GM19023 (cell line): ENCODE measurements around the gene NCF4.

Source experiments
- ATAC-seq: cut with Tn5 transposase; IDR thresholded peaks from one replicate; pipeline ENCODE4 v1.9.1; 2021; ENCODE audit warnings: mild to moderate bottlenecking, moderate library complexity; ENCODE audit not compliant: unreplicated experiment

Gene NCF4

DNA sequence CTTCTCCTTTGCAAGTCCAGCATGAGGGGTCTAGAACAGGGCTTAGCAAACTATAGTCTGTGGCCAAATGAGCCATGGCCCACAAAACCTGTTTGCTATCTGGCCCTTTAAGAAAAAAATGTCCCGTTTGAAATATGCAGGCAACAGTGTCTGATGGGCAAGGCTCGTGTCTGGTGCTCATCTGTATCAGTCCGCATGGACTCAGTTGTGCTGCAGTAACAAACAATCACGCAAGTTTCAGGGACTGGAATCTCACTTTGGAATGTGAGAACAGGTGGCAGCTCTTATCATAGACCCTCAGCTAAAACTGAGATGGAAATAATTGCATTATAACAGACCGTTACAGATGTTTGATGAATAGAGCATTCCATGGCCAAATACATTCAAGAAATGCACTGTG lies 24.9 kb upstream of the NCF4 start:
- ATAC-seq, result no peak

DNA sequence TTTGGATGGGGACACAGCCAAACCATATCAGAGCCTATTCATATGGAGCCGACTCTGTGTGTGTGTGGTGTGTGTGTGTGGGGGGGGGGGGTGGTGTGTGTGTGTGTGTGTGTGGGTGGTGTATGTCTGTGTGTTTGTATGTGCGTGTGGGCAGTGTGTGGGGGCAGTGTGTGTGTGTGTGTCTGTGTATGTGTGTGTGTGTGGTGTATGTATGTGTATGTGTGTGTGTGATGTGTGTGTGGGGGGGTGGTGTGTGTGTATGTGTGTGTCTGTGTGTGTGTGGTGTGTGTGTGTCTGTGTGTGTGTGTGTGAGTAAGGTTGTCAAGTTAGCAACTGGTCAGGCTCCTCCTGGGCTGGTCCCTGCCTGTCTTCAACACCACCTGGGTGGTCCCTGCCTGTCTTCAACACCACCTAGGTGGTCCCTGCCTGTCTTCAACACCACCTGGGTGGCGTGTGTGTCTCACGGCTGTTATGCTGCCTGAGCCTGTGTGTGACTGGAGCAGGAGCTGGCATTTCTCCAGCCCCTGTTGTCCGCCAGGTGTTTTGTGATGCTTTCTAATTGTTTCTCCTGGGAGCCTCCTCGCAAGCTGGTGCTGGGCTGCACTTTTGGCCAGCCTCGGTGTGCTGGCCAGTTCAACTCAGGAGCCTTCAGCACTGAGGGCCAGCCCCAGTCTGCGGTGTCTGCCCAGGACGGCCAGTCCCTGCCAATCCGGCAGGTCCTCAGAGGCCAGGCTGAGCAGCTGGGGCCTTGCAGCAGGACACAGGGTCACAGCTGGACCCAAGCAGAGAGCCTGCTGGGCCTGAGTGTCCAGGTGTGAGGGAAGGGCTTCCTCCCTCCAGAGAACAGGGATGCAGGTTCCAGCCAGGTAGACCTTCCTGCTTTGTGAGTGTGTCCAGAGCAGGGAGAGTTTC lies 22.4 kb upstream of the NCF4 start:
- ATAC-seq, result no peak

DNA sequence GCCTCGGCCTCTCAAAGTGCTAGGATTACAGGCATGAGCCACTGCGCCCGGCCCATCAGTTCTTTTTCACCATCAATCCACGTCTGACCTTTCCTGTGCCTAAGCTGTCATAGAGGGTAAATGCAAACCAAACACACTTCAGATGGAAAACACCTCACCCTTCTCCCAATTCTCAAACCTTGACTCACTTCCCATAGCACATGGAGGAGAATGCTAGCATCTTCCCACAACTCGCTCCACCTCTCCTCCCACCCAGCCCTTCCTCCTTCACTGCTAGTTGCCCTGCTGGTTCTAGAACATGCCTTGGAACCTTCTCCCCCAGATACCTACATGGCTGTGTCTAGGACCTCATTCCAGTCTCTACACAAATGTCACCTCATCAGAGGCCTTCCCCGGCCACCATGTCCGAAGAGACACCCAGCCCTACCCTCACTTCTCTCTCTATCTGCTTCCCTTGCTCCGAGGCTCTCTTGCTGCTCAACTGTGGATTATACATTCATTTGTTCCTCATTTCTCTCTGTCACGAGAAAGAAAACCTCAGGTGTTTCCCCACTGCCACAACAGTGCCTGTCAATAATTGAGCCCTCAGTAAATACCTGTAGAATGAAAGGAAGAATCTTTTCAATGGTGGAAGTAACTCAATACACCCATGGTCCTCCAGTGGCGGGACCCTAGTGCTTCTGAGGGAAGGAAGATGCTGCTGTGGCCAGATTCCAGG lies 21.3 kb upstream of the NCF4 start:
- no peak for ATAC-seq

DNA sequence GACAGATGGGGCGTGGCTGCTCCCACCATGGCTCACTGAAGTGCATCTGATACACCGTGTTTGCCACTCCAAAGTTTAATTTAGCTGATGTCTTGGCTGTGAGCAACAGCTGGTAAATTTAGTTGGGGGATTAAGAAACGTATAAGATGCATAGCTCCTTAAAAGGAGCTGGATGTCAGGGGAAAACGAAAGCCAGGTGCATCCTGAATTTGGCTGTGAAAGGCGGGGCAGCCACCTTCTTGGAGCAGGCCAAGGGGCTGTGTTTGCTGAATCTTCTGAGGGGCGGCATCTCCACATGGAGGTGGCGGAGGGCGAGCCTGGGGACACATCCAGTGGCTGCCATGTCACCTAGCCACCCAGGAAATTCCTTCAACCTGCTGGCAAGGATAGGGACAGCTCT lies 20.7 kb upstream of the NCF4 start:
- no peak for ATAC-seq

DNA sequence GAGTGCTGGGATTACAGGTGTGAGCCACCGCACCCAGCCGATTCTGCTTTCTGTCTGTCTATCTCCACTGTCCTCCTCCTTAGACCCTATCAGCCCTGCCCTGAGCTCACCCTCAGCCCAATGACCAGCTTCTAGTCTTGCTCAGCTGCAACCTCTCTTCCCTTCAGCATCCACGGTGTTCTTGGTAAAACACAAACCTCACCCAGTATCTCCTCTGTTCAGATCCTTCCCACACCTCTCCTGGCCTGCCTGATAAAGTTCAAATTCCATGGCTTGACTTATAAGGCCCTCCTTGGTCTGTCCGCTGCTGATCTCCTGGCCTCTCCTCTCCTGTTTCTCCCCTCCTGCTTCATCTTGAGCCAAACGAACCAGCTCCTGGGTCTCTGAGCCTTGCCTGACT lies 14.5 kb upstream of the NCF4 start:
- no peak for ATAC-seq

DNA sequence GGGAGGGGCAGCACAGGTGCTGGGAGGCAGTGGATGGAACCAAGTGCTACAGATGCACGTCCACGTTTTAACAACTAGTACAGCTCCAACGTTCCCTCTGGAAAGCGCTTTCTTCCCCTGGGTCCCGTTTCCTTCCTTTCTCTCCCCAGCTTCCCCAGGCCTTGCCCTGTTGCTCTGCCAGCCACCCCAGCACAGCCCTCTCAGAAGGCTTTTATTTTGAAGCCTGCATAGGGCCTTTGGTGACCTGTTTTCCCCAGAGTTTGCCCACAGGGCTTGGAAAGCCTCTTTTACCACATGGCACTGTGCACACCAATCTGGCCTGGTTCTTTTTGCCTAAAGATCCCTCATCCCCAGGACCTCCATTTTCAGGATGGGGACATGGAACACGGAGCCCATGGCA lies 13.9 kb upstream of the NCF4 start:
- no peak for ATAC-seq

DNA sequence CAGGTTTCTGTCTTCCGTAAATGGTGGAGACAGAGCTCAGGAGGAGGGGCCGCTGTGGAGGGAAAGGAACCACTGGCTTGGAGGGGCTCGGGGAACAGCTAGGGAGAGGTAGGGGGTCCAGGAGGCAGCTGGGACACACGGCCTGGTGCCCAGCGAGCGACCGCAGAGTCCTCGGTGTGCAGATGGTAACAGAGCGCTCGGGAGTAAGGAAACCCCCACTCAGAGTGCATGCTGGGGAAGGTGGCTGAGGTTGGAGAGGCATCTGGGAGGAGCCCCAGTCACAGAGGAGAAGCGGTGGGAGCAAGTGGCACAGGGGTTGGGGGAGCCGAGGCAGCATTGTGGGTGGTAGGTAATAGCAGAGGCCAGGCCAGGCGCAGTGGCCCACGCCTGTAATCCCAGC lies 10.8 kb upstream of the NCF4 start:
- no peak for ATAC-seq

DNA sequence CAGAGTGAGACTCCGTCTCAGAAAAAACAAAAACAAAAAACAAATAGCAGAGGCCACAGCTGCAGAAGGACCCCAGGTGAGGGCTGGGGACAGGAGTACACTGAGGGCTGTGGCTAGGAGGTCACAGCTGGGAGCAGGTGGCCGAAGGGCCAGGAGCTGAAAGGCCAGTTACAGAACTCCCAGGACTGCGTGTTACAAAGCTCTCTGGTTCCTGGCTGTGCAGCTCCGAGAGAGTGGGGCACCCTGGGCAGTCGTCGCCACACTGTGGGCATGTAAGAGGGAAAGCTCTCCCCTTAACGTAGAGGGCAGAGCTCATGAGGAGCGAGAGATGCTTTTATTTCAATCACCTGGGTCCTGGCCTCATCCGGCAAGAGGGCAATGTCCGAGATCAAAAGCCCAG lies 10.1 kb upstream of the NCF4 start:
- ATAC-seq, result no peak

DNA sequence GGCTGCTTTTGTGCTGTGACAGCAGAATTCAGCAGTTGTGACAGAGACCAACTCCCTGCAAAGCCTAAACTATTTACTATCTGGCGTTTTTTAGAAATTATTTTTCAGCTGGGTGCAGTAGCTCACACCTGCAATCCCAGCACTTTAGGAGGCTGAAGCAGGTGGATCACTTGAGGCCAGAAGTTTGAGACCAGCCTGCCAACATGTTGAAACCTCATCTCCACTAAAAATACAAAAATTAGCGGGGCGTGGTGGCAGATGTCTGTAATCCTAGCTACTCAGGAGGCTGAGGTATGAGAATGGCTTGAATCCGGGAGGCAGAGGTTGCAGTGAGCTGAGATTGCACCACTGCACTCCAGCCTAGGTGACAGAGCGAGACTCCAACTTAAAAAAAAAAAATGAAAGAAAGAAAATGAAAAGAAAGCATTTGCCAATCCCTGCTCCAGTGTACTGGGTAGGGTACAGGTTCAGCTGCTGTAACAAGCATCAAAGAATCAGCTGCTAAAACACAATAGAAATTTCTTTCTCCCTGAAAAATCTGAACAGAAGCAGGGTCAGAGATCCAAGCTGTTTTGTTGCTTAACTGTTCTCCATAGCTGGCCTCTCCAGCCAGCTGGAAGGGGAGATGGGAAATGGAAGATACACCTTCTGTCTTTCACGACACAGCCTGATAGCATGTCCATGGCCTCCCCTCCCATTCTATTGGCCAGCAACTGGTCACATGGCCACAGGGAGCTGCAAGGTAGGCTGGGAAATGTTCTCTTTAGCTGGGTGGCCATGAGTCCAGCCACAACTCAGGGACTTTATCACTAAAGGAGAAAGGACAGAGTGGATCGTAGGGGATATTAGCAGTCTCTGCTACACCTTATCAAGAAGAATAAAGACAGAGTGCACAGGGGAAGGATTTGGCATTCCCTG lies 8.5 kb upstream of the NCF4 start:
- no peak for ATAC-seq

DNA sequence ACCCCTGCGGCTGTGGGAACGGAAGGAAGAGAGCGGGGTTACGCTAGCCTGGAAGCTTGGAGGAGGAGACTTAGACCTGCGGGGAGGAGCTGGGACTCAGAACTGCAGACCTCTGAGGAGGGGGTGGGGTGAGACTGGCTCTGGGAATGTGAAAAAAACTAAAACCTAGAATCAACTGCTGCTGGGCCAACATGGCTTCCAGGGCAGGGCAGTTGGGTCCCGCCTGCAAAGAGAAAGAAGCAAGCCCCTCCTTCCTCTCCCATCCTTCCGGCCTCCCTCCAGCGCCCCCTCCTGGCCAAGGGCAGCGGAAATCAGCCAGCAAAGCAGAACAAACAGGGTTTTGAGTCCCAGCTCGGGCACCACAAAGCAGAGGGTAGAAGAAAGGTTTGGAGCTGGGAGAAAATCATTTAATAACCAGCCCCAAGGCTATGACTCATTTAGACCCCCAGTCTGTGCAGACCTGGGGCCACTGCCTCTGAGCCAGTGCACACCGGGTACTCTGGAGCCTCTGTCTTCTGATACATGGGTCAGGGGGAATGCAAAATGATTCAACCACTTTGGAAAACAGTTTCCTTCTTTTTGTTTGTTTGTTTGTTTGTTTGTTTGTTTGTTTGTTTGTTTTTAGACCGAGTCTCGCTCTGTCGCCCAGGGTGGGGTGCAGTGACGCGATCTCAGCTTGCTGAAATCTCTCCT lies 7.3 kb upstream of the NCF4 start:
- ATAC-seq, result no peak

DNA sequence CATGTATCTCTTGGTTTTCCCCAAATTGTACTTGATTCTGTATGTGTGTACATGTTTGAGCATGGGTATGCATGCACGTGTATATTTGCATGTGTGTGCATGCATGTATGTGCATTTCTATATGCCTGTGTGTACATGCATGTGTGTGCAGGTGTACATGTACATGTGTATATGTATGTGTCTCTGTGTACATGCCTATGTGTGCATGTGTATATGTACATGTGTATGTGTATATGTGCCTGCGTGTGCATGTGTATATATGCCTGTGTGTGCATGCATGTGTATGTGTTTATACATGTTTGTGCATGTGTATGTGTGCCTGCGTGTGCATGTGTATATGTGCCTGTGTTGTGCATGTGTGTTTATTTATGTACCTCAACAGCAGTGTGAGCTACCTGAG lies 5.3 kb upstream of the NCF4 start:
- no peak for ATAC-seq

DNA sequence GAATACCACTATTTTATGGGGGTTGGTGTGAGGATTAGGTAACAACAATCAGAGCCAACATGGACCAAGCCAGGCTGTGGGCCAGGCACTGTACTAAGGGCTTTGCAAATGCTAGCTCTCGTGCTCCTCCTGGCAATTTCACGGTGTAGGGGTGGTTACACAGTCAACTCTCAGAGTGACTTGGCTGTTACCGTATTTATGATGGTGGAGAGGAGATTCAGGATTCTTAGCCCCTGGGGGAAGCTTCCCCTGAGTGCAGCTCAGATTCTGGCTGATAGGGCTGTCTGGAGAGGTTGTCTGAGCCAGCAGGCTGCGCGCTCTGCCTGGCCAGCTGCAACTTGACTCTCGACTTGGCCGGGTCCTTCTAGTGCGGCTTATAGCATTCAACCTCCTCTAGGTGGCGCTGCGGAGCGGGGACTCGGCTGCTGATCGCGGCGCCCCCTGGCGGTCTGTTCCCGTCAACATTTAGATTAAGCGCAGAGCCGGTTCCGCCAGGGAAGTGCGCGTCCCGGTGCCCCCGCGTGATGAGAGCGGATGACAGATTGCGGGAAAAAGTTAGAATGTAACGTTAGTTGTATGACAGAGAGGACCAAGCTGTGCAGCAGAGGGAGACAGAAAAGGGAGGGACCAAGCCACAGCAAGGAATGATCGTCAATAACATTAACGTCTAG lies 4.5 kb upstream of the NCF4 start:
- ATAC-seq, result no peak

DNA sequence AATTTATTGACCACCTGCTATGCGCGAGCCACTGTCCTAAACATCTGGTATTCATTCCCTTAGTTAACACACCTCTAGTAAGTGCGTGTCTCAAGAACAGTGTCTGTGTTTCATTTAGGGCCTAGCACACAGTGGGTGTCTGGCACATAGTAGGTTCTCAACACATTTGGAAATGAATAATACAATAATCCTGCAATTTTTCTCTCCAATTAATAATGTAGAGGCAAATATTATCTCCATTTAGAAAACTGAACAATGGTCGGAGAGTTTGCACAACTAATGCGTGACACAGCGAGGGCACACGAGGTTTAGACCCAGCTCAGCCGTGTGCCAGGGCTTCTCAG lies 4.0 kb upstream of the NCF4 start:
- no peak for ATAC-seq

DNA sequence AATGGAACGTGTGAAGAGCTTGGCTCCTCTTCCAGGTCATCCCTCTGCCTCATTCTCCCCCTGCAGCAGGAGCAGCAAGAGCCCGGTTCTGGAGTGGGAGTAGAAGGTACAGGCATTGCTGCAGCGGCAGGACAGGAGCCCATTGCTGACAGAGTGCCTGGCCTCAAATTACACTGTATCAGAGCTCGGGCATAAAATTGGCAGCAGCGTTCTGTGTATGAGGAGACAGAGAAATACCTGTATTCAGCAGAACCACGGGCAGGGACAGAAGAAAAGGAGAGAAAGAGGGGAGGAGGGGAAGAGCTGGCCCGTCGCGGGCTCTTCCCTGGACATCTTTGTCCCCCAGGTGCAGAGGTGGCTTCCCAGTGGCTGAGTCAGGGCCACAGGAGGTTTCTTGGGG lies 2.6 kb upstream of the NCF4 start:
- ATAC-seq, result no peak

DNA sequence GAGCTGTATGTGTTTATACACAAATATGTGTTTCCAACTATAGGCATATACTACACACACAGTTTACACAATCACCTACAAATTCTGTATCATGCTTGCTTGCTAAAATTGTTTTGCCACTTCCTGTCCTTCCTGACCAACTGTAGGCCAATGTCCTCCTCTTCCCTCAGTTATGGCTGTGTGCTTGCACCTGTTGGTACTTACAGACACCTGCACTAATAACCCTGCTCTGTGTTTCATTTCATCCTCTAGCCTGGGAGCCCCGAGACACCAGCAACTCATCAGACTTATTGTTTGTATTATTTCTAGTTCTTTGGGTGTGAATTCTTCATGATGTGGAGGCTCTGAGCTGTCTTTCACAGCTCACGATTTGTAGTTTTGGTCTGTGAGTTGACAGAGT lies 1.8 kb upstream of the NCF4 start:
- no peak for ATAC-seq

DNA sequence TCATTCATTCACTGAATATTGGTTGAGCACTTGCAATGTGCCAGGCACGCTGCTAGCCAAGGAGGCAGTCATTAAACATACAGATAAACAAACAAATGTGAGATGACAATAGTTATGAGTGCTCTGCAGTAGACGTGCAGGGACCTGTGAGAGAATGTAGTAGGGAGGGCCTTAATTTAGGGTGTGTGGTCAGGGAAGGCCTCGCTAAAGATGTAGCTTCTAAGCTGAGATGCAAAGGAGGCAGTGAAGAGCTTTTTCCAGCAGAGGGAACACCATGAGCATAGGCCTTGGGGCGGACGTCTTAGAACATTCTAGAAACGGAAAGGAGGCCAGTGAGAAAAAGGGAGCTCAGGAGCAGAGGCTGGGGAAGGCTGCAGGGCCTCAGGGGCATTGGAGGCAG lies 789 bp upstream of the NCF4 start:
- no peak for ATAC-seq

DNA sequence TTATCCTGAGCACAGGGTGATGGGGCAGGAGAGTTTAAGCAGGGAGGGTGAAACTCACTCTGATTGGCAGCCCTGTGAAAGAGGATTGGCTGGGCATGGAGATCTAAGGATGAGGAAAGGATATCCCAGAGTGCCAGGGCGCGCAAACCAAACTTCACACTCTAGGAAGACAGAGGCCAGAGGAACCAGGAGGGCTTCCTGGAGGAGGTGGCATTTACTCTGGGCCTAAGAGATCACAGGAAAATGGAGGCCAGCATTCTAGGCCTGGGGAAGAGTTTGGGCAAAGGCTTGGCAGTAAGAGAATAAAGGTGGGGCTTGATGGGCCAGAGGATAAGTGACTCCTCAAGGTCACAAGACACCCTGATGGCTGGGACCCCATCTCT lies 377 bp upstream of the NCF4 start:
- ATAC-seq, result no peak

DNA sequence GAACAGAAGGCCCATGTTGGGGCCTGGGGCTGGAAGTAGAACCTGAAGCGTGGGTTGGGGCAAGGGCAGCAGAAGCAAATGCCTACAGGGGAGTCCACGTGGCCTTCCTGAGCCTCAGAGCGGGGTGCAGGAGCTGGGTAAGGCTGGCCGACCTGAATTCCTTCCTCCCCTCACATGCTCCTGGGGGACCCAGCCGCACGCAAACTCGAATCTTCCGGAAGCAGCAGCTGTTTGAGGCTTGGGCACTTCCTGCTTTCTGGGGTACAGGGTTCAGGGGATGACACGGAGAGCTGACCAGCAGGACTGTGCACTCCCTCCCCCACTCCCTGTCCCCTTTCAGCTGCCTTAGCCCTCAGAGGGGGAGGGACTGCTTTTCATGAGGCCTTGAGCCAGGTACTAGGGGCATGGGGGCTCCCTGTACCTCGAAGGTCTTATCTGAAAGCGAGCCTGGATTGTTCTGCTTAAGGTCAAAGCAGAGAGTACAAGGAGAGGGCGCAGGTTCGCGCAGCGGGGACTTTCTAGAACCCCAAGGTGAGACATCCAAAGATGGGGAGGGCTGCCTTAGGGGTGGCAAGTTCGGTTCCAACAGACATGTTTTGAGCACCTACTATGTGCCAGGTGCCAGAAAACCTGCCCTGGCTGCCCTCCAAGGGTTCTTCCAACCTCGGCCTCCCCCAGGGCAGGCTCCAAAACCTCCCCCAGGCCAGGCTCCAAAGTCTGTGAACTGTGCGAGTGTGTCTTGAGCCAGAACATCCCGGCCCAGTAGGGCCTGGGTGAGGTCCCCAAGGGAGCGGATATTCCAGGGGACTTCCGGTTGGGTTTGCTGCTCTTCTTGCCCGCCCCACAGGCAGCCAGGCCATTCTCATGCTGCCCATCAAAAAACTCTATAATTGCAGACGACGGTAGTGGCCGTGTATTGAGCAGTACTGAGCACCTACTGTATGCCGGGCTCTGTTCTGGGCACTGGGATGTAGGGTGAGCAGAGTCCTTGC lies 1.7 kb downstream of the NCF4 start:
- ATAC-seq, result no peak

DNA sequence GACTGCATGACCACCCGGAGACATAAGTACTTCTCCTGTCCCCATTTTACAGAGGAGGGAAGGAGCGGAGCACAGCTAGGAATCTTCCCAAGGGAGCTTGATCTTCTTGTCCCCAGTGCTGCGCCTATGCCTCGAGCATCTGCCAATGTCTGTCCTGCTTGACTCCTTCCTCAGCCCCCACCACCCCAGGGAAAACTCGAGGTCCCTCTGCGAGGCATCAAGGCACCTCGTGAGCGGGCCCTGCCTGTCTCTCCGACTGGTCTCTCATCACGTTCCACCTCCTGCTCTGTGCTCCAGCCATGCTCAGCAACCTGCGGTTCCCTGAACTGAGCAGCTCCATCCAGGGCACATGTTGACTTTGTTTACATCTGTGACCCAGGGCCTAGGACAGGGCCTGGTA lies 2.5 kb downstream of the NCF4 start:
- no peak for ATAC-seq
